ENCODE data around the gene SUCLG2. TPM values are rescaled to one million over a fixed set of nuclear protein-coding genes. Genes with fewer than 3 reads are reported as not detected.

The SUCLG2 gene
- total and polyA plus RNA-seq, 2 of the 4 experiments (the other 2 are of a cell fraction): 26.8 to 34.6 TPM

GRCh38 chr3:67384016-67384415 lies 270.4 kb downstream of the SUCLG2 start (continued):
- TF ChIP-seq MAFK (IDR thresholded peaks at IDR 0.05; ENCODE audit: low read depth, low read length): no peak
- TF ChIP-seq CEBPB (IDR thresholded peaks at IDR 0.05; ENCODE audit: low read depth, low read length): no peak
- TF ChIP-seq RCOR1 (IDR thresholded peaks at IDR 0.05; ENCODE audit: insufficient replicate concordance, low read length): no peak

DNA sequence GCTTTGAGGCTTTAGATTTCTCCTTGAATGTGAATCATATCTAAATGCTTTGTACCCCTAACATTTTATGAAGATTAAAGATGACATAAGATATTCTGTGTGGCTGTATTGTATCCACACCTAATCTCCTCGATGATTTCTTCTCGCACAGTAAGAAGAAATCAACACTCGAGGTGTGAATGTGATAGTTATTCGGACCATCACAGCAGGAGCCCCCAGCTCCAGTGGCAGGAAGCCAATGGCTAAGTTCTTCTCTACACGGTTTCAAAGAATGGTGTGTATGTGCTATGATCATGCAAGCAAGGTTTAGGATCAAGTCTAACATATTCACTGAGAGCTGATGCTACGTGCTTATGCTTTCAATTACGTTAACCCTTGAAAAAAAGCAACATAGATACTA lies 271.0 kb downstream of the SUCLG2 start:
- Histone ChIP-seq H3K9me3 (ENCODE audit: control insufficient read depth, insufficient read depth, low read length) (no peaks in the 10 kb centered on the region), H3K4me2 (ENCODE audit: low read depth, low read length) (no peak overlapping the region), H2BK120ac (ENCODE audit: low read depth, low read length) (no peak overlapping the region), H2AK9ac (replicated peaks; ENCODE audit: low read depth, low read length, poor library complexity) (no peak overlapping the region), H3K4me3 (ENCODE audit: insufficient read depth, low read depth, low read length) (no peak overlapping the region), H2AFZ (replicated peaks; ENCODE audit: low read length, poor library complexity) (no peak overlapping the region), H3K23ac (ENCODE audit: low read depth, low read length) (no peak overlapping the region), H4K91ac (ENCODE audit: insufficient read depth, low read depth, low read length) (no peak overlapping the region), H3K36me3 (ENCODE audit: control insufficient read depth, insufficient read depth, low read length) (no peaks in the 10 kb centered on the region), H2AK5ac (ENCODE audit: low read depth, low read length) (no peak overlapping the region), H2BK20ac (ENCODE audit: low read depth, low read length) (no peak overlapping the region), H3K9me1 (ENCODE audit: insufficient read depth, low read length) (no peaks in the 10 kb centered on the region; the same call in 1 of the 2 replicates), H3K18ac (ENCODE audit: low read depth, low read length) (no peak overlapping the region), H2BK5ac (ENCODE audit: low read depth, low read length, poor library complexity, severe bottlenecking) (no peak overlapping the region), H3K56ac (ENCODE audit: extremely low read depth, insufficient read depth, low read length) (no peak overlapping the region), H3K27me3 (ENCODE audit: control insufficient read depth, insufficient read depth, low read length) (no peaks in the 10 kb centered on the region), H3K9ac (ENCODE audit: low read depth, low read length) (no peak overlapping the region), H2BK15ac (ENCODE audit: low read depth, low read length) (no peak overlapping the region), H3K4ac (ENCODE audit: low read depth, low read length) (no peak overlapping the region), H3K79me1 (ENCODE audit: low read depth in 1 of 2, low read length in 2 of 2) (no peaks in the 10 kb centered on the region; a peak in 1 of 4 replicates), H3K27ac (ENCODE audit: insufficient read depth, low read length) (no peak overlapping the region), H3K14ac (replicated peaks; ENCODE audit: low read depth, low read length) (no peak overlapping the region), H4K5ac (ENCODE audit: low read depth, low read length) (no peak overlapping the region), H4K8ac (ENCODE audit: low read depth in 2 of 2, low read length in 2 of 2) (no peak overlapping the region), H3K4me1 (ENCODE audit: control insufficient read depth, insufficient read depth, low read length) (peaks cover 4% of the 10 kb centered on the region; the same call in 1 of the 2 replicates), H4K20me1 (ENCODE audit: insufficient read depth, low read length) (no peaks in the 10 kb centered on the region)
- dilution Hi-C loops (cut with HindIII; ENCODE audit: low sequenced_read_pairs, unreplicated experiment): no loop called here
- DNase-seq (no peak), ATAC-seq (ENCODE audit: low read depth) (no peak)
- no TSS peak for BruUV-seq (replicated peaks)
- POLR2A ChIA-PET (ENCODE audit: unreplicated experiment): no interaction called here
- intact Hi-C loops (cut with micrococcal nuclease): loop anchor here (1.0 to 10.0 kb wide), 5 partner anchors 222 to 1494 kb away; no protein-coding TSS in a partner anchor
- CTCF ChIA-PET: interaction anchor here (0.6 to 1.1 kb wide), 2 partner anchors 320 to 406 kb away, joined by 3 to 4 read pairs; no protein-coding TSS in a partner anchor
- no CpG with 5 or more reads among the region's 7 CpGs for WGBS, 2 experiments (ENCODE audit: extremely low coverage in 2 of 2, insufficient read length in 1 of 2)
- in situ Hi-C loops (cut with MboI; ENCODE audit: low sequenced_read_pairs): loop anchor here (10.0 kb wide), 2 partner anchors 221 to 401 kb away; no protein-coding TSS in a partner anchor
- TF ChIP-seq MAFK (IDR thresholded peaks at IDR 0.05; ENCODE audit: low read depth, low read length): no peak
- TF ChIP-seq CEBPB (IDR thresholded peaks at IDR 0.05; ENCODE audit: low read depth, low read length): no peak
- no peak for TF ChIP-seq MXI1 (IDR thresholded peaks at IDR 0.05; ENCODE audit: borderline replicate concordance, low read depth, low read length)
- TF ChIP-seq FOS (IDR thresholded peaks at IDR 0.05; ENCODE audit: low read depth, low read length): no peak
- no peak for TF ChIP-seq POLR2A (IDR thresholded peaks at IDR 0.05; ENCODE audit: low read depth, low read length)
- no peak for TF ChIP-seq RAD21 (IDR thresholded peaks at IDR 0.05; ENCODE audit: low read length)
- TF ChIP-seq CTCF (conservative IDR thresholded peaks at IDR 0.05; ENCODE audit: low read depth, low read length): no peak
- no peak for TF ChIP-seq NFE2L2 (IDR thresholded peaks at IDR 0.05; ENCODE audit: low read depth, low read length)
- no peak for TF ChIP-seq RCOR1 (IDR thresholded peaks at IDR 0.05; ENCODE audit: insufficient replicate concordance, low read length)
- no peak for TF ChIP-seq SMC3 (IDR thresholded peaks at IDR 0.05; ENCODE audit: low read depth, low read length)
- TF ChIP-seq, protein P1, sequence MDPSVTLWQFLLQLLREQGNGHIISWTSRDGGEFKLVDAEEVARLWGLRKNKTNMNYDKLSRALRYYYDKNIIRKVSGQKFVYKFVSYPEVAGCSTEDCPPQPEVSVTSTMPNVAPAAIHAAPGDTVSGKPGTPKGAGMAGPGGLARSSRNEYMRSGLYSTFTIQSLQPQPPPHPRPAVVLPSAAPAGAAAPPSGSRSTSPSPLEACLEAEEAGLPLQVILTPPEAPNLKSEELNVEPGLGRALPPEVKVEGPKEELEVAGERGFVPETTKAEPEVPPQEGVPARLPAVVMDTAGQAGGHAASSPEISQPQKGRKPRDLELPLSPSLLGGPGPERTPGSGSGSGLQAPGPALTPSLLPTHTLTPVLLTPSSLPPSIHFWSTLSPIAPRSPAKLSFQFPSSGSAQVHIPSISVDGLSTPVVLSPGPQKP (IDR thresholded peaks at IDR 0.05; ENCODE audit: borderline replicate concordance, low read depth, low read length): no peak
- no peak for TF ChIP-seq MAZ (IDR thresholded peaks at IDR 0.05; ENCODE audit: borderline replicate concordance, low read depth, low read length)
- TF ChIP-seq RFX5 (IDR thresholded peaks at IDR 0.05; ENCODE audit: low read depth, low read length): no peak
- no peak for TF ChIP-seq USF2 (IDR thresholded peaks at IDR 0.05; ENCODE audit: low read depth, low read length)

Measured in IMR-90 (cell line).